Esophagus muscularis mucosa (tissue), 3 donors: Measurements from ENCODE around the gene PRKN.

ENCODE experiments used
- POLR2AphosphoS5 ChIP-seq, 2 donors: sonication (generic); formaldehyde crosslinking; IDR thresholded peaks; one replicate each; pipeline ENCODE4 v1.6.1; 2017; ENCODE audit warnings: antibody characterized with exemption in 2 of 2
- TF ChIP-seq, protein P1 (sequence below), 3 experiments: fragments of 200-600 bp in 2 of 3; fragments of 450-650 bp in 1 of 3; sonication (generic) in 2 of 3; IDR thresholded peaks; one replicate each; pipeline ENCODE4 v1.5.1; 2017 to 2019; ENCODE audit warnings: antibody characterized with exemption in 3 of 3, mild to moderate bottlenecking in 2 of 3, moderate library complexity in 1 of 3

DNA sequence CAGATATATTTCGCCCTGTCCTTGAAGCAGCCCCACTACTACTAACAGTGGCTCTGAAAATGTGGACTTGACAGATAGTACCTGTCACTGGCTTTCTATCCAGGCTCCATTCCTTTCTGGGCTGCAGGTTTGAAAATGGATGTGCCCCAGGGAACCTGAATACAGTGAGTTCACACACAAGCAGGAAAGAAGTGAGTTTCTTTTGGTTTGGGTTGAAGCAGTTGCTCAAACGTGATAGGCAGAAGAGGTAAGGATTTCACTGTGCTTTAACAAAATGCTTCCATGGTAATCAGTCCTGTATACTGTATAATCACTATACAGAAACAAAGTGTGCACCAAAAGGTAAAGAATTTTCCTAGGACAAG, 382.9 kb downstream of the PRKN start:
- TF ChIP-seq, protein P1, sequence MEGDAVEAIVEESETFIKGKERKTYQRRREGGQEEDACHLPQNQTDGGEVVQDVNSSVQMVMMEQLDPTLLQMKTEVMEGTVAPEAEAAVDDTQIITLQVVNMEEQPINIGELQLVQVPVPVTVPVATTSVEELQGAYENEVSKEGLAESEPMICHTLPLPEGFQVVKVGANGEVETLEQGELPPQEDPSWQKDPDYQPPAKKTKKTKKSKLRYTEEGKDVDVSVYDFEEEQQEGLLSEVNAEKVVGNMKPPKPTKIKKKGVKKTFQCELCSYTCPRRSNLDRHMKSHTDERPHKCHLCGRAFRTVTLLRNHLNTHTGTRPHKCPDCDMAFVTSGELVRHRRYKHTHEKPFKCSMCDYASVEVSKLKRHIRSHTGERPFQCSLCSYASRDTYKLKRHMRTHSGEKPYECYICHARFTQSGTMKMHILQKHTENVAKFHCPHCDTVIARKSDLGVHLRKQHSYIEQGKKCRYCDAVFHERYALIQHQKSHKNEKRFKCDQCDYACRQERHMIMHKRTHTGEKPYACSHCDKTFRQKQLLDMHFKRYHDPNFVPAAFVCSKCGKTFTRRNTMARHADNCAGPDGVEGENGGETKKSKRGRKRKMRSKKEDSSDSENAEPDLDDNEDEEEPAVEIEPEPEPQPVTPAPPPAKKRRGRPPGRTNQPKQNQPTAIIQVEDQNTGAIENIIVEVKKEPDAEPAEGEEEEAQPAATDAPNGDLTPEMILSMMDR (IDR thresholded peaks at IDR 0.05) = no peak
- no peak for TF ChIP-seq POLR2AphosphoS5 (IDR thresholded peaks at IDR 0.05)
